Hematopoietic multipotent progenitor cell treated with erythropoietin and hydrocortisone succinate and interleukin-3 and kit ligand, for 4 days (in vitro differentiated cells): ENCODE data around the gene GNB1L.
"Not testable (repeated sequence)": the region's sequence is repeated elsewhere in the genome, so short reads cannot be mapped to it uniquely, and the experiment has no call there.

Experiments
- DNase-seq: peaks from one replicate; pipeline ENCODE4 v3.0.0-alpha.2; 2015

Gene GNB1L

DNA sequence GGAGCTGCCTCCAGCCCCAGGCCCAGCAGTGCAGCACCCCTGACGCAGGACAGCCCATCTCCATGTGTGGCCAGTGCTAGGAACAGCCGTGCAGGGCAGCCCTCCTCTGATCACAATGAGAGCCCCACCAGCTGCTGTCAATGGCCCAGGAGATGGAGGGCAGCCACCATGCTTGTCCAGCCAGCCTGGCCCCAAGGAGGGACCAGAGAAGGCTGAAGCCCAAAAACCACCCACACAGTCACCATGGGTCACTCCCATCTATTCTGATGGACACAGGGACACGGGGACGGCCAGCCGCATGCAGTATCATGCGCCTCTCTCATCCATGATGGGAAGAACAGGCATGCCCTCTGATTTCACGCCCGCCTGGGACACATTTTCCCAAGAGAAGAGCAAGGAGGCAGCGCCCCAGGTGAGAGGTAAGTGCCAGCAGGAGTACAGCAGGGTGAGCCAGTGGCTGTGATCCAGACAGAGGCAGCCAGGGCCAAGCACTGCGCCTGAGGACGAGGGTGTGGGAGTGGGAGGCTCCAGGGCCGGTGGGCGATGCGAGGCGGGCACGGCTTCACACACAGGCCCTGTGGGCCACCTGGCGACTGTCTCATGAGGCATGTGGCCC, 33.6 kb upstream of the GNB1L start:
- DNase-seq = no peak

DNA sequence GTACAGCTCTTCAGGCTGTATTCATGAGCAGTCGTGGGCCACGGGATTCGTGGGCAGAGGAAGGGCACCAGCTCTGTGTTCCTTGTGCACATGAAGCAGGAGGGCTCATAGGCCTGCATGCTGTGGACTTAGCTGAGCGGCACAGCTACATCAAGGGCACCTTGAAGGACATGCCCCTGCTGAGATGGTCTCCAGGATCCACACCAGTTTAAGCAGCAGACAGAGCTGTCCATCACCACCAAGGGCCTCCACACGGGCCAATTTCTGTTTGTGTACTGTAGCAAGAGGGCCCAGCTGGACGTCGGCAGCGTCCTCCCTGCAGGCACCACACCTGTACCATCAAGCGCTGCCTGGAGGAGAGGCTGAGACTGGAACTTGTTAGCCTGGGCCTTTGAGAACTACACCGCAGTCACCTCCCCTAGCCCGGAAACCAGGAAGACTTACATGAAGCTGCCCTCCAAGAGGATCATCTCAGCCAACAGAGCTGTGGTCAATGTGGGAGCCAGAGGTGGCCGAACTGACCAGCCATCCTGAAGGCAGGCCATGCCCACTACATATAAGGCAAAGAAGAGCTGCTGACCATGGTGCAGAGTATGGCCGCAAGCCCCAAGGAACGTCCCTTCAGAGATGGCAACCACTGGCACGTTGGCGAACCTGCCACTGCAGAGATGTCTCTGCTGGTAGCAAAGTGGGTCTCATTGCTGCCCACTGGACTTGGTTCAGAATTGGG, 32.7 kb upstream of the GNB1L start:
- DNase-seq = no peak

DNA sequence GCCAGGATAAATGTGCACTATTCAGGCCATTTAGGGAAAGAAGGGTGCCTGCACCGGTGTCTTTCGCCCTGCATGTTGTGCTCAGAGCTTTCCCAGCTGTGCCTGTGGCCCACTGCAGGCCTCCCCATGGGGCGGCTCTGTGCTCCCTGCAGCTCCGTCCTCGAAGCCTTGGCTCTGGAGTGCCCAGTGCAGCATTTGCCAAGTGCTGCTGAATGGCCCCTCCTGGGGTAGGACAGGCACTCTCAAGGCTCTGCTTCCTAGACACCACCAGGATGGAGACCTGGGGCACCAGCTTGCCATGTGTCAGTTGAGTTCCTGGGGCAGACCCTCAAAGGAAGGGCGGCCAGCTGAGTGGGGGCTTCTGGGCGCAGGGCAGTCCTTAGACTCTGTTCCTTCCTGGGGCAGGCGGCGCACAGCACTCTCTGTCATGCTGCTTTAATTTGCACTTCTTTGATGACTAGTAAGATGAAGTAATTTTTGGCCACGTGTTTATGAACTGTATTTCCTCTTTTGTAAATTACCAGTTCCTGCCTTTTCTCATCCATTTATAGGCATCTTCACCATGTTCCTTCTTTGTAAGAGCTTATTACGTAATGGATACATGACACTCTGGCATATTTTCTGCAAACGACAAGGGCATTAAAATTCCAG, 32.1 kb upstream of the GNB1L start:
- DNase-seq = peak; percentile 86

DNA sequence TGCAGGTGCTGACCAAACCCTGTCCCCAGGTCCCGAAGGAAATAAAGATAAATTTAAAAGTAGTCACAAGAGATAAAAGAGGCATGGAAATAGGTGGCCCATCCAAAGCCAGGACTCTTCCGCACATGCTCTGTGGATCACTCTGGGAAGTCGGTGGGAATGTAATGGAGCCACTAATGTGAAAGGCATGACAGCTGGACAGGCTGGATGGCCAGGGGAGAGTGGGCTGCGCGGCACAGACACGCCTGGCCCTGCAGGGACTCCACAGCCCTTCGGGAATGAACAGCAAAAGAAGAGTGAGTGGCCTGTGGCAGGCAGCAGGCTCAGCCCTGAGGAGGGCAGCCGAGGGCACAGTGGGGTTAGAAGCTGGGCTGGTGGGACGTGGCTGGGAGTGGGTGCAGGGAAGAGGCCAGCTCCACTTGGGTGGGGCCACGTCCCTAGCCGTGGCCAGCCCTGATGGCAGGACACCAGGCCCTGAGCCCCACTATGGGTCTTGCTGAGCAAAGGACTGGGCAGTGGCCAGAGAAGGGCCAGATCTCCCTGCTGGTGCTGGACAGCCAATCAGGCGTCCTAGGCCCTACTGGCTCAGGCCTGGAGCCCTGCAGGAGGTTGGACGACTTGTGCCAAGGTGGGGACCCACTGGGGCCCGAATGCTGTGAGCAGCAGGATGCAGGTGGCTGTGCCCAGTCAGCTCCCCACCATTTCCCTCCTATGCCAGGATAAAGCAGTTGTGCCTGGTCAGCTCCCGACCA, 31.3 kb upstream of the GNB1L start:
- DNase-seq = no peak

DNA sequence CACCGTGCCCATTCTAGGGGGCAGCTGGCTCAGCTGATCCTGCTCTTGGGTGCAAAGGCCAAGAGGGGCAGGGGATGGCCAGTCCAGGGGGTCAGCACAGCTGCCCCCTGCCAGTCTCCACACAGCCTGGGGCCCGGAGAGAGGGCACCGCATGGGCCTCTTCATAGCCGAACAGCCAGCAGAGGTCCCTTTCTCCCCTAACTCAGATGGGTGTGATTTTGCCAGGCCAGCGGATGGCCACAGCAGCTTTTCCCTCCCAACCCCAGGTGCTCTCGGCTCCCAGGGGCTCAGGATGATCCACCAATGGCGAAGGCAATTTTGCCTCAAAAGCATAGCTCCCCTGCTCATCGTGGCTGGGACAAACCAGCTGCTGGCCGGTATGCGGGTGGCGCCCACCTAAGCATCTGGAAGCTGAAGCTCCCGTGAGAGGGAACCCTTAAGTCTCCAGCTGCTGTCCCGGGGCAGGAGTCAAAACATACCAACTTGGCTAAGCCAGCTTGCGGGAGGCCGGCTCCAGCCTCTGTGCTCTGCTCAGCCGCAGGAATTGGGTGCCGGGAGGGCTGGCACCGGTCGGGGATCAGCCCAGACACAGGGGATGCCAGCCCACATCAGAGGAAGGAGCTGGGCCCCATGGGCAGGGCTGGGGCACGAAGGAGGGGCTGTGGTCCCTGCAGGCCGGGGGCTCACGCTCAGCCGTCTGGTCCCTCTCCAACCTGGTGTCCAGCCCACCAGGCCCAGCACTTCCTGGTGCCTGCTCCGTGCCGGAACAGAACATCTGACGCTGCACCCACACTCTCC, 30.5 kb upstream of the GNB1L start:
- no peak for DNase-seq

DNA sequence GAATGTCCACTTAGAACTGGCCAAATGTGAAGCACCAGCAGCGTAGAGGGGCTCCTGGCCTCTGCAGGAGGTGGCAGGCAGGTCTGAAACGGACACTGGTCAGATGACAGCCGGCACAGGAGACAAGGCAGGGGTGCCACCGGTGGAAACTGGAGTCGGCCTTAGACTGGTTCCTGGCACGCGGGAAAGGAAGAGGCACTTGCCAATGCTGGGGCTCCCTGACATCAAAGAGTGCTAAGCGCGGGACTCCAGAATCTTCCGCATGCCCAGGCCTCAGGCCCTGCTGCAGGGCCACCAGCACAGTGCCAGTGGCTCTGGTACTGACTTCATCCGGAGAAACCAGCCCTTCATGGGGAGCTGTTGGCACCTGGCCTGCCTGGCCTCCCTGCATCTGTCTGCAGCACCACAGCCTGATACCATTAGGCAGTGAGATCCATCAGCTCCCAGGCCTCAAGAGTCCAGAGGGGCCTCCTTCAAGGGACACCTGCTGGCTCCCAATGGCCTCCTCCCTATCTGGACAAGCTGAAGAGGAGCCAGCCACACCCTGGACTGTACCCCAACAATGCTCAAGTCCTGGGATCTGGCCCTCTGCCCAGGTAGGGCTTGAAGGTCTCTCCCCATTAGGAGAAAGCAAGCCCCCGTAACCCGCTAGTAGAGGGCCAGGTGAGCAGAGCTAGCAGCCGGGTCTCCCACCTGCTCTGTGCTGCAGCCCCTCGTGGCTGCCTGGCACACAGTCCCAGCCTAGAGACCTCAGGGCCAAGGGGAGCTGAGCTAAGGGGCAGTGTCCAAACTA, 29.7 kb upstream of the GNB1L start:
- no peak for DNase-seq

DNA sequence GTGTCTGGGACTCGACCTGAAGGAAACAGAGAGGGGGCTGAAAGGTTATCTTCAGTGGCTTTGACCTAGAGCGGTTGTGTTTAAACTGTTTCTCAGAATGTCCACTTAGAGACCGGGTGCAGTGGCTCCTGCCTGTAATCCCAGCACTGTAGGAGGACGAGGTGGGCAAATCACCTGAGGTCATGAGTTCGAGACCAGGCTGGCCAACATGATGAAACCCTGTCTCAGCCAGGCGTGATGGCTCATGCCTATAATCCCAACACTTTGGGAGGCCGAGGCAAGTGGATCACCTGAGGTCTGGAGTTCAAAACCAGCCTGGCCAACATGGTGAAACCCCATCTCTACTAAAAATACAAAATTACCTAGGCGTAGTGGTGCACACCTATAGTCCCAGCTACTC, 28.8 kb upstream of the GNB1L start:
- not testable (repeated sequence) for DNase-seq

DNA sequence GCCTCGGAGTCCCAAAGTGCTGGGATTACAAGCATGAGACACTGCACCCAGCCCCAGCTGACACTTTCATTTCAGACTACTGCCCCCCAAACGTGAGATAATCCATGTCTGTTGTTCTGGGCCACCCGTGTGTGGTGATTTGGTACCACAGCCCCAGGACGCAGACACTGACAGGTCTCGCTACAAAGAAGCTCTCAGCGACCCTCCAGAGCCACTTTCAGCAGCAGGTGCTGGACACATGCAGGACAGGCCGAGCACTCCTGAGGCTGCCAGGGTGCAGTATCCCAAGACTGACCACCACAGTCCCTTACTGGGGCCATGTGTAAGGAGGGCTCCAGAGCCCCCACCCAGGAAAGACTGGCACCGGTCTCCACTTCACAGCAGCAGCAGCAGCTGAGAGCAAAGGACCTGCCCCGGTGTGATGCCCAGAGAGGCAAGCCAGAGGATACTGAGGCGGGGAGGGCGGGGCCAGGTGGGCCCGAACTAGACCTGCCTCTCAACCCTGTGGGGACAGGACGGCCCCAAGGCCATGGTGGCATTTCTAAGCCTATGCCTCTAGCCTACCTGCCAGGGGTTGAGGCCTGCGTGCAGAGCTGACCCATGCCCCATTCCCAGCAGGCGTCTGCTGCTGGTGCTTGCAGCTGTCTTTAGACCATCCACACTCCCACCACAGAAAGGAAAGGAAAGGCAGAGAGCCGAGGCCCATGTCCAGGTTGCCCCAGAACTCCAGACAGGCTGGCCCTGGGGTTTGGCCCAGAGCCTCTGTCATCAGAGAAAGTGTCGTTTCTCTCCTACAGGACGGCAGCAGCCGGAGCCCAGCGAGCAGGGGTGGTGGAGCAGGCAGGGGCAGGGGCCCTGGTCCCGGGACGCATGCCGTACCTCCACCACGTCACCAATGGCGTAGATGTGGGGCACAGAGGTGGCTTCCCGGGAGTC, 28.0 kb upstream of the GNB1L start:
- DNase-seq = no peak

DNA sequence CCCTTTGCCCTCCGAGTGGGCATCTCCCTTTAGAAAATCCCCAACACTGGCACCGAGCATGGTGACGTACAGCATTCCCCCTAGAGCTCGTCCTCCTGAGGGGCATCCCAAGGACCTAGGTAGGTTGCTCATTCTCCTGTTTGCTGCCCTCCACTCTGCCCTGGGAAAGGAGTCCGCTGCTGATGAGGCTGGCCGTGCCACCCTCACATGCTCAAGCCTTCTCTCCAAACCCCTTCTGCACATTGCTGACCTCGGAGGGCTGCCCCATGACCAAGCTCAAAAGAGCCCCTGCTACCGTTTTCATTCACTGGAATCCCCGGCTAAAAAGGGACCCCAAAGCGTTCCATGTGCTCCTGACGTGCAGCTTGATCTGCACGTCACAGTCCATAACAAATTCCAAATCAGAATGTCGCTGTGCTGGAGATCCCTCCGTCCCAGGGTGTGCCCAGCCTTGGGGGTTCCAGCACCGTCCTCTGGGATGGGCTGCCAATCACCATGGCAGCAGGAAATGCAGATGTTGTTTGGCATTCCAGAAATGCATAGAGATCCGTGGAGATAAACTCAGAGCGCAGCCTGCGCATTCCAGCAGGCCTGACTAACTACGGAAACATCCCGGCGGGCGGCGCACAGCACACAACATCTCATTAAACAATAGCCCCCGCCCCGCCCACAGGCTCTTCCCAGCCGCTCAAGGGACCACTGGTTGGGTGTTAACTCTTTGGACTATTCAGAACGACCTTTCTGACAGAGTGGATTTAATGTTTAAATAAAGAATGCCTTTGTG, 26.3 kb upstream of the GNB1L start:
- DNase-seq = no peak

DNA sequence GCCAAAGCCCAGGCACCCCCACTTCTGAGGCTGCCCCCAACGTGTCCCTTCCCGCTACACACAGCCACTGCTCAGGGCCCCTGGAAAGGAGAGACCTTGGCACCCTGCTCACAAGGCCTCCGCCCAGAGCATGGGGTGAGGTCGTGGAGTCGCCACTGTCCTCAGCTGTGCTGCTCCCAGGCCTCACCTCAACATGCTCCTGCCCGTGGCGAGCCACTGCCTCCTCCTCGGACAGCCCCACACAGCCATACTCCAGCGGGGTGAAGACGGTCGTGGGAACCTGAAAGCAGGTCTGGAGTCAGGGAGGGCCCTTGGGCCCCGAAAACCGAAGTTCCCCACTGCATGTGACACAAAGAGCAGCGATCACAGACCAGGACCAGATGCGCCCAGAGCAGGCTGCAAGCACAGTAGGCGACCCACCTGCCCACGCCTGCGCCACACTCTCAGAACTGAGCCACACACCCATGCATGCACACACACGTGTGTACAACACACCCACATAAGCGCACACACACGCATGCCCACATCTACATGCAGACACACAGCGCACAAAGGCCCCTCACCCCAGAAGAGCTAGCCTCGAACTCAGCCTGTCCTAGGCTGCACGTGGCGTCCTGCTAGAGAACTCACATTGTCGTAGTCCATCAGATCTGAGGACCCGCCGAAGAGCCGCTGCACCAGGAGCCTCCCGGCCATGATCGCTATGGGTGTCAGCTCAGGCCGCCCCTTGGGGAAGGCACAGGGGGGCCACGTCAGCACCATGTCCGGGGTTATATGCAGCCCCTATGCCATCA, 25.5 kb upstream of the GNB1L start:
- no peak for DNase-seq

DNA sequence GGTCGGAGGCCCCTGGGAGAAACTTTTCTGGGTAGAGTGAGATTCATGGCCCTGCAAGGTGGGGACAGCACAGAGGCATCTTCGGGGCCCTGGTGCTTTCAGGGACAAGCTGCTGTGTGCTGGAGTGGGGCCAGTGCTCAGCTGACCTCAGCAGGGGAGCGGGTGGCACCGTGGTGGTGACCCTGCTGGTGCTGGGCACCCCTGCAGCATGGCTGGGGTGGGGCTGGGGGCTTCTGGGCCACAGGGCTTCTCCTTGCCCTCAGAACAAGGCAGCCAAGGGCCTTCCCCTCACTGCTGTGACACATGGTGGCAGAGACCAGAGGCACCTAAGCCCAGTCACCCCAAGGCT, 24.9 kb upstream of the GNB1L start:
- no peak for DNase-seq

DNA sequence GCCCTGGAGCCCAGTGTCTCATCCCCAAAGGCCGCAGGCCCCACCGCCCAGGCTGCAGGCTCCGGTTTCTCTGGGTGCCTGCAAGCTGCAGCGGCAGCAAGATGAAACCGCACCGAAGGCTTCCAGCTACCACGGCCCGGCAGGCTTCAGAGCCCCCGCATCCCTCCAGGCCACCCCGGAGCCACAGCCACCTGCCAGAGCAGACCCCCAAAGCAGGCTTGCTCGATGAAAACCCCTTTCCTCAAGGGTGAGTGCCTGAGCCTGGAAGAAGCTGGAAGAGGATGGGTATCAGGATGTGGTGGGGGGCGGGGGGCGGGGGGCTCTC, 24.5 kb upstream of the GNB1L start:
- no peak for DNase-seq

DNA sequence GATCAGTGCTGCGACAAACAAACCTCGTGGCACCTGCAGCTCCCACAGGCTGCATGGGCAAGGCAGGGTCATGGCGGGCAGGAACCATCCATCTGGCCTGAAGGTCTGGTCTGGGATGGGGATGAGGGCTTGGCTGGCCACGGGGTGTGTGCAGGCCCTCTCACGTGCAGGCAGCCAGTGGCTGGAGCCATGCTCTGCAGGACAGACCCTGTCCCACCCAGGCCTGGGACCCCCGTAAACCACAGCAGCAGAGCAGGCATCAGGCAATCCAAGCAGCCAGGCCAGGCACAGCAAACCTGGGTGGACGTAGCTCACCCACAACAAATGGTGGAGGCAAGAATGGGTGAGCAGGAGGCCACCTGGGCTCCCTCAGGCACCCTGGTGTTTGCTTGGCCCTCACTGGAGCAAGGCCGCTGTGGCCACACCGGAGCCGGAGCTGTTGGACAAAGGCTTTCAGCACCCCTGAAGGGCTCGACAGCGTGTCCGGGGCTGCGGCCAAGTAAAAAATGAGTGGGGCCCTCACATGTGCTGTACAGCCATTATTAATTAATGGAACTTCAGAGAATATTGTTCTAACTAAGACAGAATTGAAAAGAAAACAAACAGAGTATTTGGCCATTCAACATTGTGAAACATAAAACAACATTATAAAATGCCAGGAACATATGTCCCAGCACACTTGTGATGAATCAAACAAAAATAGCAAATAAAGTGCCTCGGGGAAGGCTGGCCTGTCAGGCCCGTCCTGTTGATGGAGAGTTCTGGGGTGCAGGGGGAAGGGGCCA, 24.0 kb upstream of the GNB1L start:
- no peak for DNase-seq

DNA sequence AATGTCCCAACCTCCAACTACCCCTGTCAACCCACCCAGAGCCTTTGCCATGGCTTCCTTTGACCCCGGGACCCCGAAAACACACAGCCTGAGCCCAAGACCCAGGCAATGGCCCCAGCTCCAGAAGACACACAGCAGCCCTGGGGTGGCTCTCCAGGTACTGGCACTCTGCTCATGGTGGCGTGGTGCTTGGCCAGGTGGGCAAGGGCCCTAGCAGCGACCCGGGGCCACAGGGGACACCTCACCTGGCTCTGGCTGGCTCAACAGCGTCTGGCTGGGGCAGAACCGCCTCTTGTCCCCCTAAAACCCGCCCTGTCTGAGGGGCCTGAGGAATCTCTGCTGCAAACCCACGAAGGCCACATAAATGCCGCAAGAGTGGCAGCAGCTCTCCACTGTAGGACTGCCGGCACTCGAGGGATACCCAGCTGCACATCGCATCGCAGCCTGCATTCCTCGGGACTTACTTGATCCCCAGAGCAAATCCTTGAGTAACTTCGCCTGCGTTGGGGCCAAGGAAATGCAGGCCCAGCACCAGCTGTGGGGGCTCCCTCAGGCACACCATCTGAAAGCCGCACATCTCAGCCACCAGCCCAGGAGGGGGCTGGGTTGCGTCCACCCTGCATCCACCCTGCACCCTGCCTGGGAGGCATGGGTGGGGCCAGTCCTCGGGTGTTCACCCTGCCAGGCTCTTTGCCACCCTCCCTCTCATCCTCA, 23.1 kb upstream of the GNB1L start:
- no peak for DNase-seq

DNA sequence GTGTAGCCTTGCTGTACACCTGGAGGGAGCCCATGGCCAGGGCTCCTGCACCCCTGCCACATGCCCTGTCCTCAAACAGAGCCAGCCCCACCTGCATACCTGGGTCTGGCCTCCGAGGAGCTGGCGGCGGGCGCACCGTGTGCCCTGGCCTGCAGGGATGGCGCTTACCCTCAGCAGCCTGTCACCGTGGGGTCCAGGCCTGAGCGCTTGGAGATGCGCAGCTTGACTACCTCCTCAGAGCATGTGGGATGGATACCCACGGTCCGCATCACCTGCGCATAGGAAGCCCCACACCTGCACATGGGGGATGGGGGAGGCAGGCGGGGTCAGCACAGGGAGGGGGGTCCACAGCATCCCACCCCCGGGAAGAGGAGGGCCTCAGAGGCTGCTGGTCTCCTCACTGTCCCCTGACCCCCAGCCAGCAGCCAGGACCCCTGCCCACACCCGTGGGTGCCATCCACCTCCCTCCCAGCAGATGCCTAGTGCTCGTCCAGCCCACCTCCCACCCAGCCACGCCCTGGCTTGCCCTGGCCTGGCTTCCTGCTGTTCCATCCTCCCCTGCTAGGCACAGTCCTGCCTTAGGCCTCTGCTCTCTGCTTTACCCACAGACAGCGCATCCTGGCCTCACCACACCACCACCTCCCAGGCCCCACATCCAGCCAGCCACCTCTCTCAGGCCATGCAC, 22.4 kb upstream of the GNB1L start:
- no peak for DNase-seq

DNA sequence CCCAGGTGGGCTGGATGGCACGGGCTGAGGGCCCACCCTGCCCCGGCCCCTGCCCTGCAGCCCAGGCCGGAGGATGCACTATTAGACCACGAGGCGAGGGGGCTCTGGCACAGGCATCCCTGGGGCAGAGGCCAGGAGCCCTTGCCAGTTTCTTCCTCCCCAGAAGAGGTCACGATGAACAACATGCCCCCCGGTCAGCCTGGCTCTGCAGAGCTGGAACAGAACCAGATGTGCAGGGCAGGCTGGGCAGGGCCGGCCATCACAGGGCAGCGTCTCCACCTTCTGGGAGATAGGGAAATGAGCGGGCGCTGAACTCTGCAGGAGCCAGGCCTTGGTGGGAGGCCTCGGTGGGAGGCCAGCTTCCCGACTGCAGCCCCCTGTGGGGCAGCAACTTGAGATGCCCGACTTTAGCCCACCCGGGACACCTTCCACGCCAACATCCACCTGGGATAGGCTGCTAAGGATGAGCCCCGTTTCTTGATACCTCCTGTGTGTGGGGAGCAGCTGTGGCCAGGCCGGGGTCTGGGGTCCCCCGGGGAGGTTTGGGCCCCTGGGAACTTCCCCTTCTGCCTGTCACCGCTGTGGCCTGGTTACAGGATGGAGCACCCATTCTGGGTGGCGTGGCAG, 21.8 kb upstream of the GNB1L start:
- no peak for DNase-seq
